HTR-8/SVneo (cell line): ENCODE results near the gene SHISA6.

Source experiments
- DNase-seq: peaks from one replicate; pipeline ENCODE4 v3.0.0; 2011; ENCODE audit warnings: low spot score, mixed read lengths; ENCODE audit not compliant: insufficient read length
- FAIRE-seq: peaks from 2 replicates; lab custom pipeline; 2011; peaks lifted over from hg19 to GRCh38; lab: Jason Lieb, UNC

SHISA6 gene

GRCh38 chr17:11240841-11241610 is at the start of gene SHISA6:
Gene SHISA6 (plus strand): TSS chr17:11241213.
- DNase-seq (no peak), FAIRE-seq (no peak)

GRCh38 chr17:11195801-11196200 is 45.2 kb upstream of the SHISA6 start:
- FAIRE-seq: no peak
- no peak for DNase-seq

- no peak for FAIRE-seq
- no peak for DNase-seq
Observed at GRCh38 chr17:11204991-11205390, 36.0 kb upstream of the SHISA6 start.

GRCh38 chr17:11205659-11206058 is 35.4 kb upstream of the SHISA6 start:
- no peak for FAIRE-seq

DNA sequence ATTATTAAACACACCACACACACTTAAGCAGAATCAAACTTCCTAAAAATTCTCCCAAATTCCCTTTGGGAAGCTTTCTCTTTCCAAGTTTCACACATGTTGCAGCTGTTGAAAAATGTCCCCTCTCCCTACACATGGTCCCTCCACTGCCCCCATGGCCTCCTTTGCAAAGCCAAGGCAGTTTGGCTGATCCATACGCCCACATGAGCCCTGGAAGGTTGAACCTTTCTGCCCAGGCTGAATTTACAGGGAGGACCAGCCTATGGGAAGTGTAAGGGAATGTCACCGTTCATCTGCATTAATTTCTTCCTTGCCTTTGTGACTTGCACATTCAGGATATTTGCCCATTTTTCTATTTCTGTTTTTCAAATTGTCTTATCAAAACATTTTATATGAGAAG is 31.1 kb upstream of the SHISA6 start:
- FAIRE-seq (no peak), DNase-seq (no peak)

More at GRCh38 chr17:11205659-11206058, 35.4 kb upstream of the SHISA6 start:
- no peak for DNase-seq

DNA sequence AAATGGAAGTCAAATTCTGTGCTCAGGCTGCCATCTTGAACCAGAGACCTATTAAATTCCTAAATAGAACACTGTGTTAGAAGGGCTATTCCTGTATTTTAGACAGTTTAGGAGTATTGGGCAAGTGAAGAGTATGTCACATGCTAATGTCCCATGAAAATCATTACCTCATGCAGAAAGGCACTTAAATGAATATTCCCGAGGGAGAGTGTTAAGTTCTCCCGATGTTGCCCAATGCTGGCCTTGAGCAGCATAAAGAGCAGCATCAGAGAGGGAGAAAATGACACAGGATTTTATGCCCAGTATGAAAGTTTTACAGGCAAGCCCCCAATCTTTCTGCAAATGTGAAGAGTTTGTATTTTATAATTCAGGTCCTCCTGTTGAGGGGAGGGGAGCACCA is 28.2 kb upstream of the SHISA6 start:
- DNase-seq: no peak
- no peak for FAIRE-seq

DNA sequence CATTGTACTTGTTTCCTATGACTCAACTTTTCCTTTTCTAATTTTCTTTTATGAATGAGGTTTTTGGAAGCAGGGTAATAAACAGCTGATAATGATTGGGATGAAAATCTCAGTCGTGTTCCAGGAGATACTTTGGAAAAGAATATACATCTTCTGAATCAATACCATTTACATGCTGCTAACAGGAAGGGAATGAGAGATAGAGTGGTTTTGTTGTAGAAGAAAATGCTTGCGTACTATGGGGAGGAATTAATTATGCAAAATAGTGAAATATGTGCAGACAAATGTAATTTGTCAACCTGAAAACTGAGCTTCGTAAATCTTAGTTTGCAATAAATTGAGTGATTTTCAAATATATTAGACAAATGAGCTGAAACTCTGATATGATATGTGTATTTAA is 24.0 kb upstream of the SHISA6 start:
- FAIRE-seq (no peak), DNase-seq (no peak)

- FAIRE-seq (no peak), DNase-seq (no peak)
Observed at GRCh38 chr17:11221196-11221595, 19.8 kb upstream of the SHISA6 start.

DNA sequence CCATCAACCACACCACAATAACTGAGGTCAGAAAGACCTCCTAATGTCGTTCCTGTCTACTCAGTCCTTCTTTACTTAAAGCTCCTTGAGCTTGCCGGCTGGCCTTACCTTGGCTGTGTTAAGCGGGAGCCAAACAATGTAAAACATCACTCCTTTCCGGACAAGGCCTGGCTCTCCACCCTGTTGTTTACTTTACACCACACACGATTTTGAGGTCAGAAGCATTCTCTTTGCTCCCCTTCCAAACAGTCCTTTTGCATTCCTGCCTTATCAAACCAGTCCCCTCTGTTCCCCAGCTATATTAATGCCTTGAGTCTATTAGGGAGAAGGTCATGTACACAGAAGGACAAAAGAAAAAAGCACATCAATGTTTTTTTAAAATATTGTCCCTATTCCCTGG is 19.3 kb upstream of the SHISA6 start:
- FAIRE-seq: no peak
- DNase-seq: no peak

DNA sequence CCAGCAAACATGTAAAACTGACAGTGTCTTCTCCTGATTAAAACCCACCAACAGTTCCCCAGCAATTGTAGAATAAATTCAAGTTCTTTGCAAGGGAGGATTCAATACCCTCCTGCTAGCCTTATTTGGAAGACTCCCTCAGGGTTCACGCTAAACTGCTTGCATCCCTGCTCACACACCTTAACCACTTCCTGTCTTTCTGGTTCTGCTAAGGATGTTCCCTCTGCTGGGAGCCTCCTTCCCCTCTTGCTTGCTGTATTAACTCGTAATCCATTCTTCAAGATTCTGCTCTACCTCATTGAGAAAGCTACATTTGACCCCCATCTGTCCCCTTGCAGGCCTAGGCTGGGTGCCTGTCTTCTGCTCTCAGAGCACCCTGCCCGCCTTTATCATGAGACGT is 2.3 kb upstream of the SHISA6 start:
- FAIRE-seq: no peak
- no peak for DNase-seq

DNA sequence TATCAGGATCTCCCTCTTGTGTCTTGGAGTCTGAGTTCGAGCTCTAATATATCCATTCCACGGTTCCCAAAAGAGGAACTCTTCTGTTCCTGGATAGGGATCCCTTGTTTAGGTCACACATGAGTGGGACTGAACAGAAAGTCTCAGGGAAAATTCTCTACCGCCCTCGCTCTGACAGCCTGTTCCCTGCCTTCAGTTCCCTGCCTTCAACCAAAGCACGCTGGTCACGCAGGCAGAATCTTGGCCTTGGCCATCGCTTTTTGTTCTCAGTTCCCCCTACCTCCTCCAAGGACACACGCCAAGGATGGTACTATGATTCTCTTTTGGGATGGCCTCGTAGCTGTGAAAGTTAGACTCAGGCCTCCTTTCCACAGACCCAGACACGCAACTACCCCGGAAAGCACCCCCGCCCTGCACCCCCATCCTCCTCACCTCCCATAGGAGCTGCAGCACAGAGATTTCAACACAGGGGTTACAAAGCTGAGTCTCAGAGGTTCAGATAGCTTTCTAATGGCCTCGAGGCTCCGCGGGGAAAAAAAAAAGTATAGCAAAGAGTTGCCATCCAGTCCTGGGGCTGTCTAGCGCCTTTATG is 1.5 kb upstream of the SHISA6 start:
- no peak for FAIRE-seq
- DNase-seq: no peak

DNA sequence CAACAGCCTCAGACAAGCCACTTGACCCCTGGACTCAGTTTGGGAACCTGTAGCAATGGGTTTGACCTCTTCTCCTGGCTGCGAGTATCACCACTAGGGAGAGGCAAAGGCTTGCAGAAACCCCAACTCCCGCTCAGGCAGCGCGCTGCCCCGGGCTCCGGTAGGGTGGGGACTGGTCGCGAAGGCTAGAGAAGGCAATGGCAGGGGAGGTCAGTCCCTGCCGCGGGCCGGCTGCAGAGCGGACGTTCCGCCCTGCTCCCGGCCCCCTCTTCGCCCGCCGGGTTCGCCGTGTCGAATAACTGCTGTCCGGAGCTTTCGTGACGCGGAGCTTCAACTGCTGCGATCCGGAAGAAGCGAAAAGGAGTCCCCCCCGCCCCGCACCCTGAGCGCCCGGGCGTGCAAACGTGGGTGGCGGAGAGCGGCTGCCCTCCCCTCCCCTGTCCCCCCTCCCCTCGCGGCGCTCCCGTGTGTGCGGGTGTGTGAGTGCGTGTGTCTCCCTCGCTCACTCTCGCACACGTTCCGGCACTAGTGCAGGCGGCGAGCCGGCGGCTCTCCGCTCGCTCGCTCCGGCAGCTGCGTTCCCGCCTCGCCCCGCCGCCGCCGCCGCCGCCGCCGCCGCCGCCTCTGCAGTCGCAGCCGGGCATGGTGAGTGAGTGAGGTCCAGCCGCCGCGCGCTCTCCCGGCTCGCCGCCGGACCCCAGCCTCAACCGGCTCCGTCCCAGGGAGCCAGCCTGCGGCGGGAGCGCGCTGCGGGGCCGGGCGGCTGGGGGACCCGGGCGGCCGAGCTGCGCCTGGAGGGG is 772 bp upstream of the SHISA6 start:
- FAIRE-seq (no peak), DNase-seq (no peak)

DNA sequence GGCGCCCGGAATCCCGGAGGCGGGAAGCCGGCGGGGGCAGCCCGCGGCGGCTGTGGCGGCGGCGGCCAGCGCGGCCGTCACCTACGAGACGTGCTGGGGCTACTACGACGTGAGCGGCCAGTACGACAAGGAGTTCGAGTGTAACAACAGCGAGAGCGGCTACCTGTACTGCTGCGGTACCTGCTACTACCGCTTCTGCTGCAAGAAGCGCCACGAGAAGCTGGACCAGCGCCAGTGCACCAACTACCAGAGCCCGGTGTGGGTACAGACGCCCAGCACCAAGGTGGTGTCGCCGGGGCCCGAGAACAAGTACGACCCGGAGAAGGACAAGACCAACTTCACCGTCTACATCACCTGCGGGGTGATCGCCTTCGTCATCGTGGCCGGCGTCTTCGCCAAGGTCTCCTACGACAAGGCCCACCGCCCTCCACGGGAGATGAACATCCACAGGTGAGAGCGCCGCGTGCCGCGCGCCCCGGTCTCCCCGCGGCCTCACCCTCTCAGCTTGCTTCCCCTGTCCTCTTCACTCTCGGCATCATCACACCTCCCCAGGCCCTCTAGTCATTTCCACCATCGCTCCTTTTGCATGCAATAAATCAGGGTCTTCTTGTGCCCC is 706 bp downstream of the SHISA6 start:
- DNase-seq (no peak), FAIRE-seq (no peak)

DNA sequence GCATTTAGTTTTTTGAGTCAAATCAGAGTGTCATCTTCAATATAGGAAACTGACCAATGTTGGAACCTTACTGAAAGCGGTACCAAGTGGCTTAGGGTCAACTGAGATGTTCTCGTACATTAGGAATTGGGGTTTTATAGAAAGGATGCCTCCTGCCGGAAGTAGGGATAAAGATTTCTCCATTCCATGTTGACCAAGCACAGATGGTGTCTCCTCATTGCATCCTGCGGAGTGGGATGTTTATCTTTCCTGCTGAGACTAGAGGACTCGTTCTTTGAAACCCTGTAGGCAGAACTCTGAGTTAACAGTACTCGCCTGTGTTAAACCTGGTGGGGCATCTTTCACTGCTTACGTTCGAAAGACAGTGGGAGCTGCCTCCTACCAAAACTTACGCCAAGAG is 1.4 kb downstream of the SHISA6 start:
- DNase-seq (no peak), FAIRE-seq (no peak)

DNA sequence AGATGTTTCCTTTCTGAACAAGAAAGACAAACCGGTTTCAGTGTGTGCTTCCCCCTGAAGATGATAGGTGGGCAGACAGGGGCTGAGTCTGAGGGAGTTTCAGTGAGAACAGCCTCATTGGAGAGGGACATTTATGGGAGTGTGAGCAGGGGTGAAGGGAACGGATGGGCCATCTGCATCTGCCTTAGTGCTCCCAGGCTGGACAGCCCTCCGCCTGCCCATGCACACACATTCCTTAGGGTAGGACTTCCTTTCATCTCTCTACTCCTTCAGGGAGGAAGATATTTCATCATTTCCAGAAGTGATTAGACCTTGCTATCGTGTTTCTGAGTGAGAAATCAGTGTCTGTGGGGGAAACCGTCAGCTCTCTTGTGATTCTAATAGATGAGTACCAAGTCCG is 3.8 kb downstream of the SHISA6 start:
- no peak for FAIRE-seq
- no peak for DNase-seq

DNA sequence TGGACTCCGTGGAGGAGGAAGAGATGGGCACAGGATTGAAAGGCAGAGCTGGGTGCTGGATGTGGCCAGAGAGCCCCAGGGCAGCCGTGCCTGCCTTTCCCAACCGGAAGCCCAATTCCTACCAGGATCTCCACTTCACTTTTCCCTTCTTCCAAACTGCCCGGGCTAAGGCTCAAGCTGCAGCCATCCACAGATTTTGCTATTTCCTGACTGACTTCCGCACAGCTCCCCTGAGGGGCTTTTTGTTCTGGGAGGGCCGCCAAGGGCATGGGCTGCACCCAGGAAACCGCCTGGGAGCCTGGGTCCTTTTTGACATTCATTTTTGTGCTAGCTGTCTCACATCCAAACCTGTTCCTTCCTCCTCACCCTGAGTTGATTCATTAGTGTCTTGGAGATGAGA is 4.2 kb downstream of the SHISA6 start:
- DNase-seq (no peak), FAIRE-seq (no peak)

GRCh38 chr17:11245791-11246190 is 4.8 kb downstream of the SHISA6 start:
- DNase-seq (no peak), FAIRE-seq (no peak)

GRCh38 chr17:11250161-11250560 is 9.1 kb downstream of the SHISA6 start:
- FAIRE-seq: no peak
- no peak for DNase-seq

- FAIRE-seq (no peak), DNase-seq (no peak)
Observed at GRCh38 chr17:11251561-11252107, 10.6 kb downstream of the SHISA6 start.

DNA sequence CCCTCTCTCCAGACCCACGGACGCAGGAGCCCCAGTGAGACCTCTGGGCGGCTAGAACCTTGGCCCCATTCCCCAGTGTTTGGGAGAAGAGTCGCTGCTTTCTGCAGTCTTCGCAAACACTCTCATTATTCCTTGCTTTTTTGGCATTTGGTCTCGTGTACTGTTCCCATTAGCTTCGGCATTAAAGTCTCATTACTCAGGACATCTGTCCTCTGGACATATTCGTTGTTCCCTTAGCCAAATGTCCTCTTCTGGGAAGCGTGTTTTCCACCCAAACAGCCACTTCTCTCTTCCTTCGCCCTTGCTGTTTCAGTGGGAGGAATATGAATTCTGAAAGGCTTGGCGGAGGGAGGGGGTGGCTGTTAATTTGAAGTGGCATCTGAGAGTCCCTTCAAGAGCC is 11.1 kb downstream of the SHISA6 start:
- DNase-seq (no peak), FAIRE-seq (no peak)

- no peak for DNase-seq
- no peak for FAIRE-seq
Observed at GRCh38 chr17:11256877-11257276, 15.9 kb downstream of the SHISA6 start.
